DMS 273 (cell line): ENCODE data around the gene NACC2.
"Not testable (repeated sequence)": the region's sequence is repeated elsewhere in the genome, so short reads cannot be mapped to it uniquely, and the experiment has no call there.

Source experiments
- DNase-seq: peaks from one replicate; lab custom pipeline; 2025; ENCODE audit not compliant: unreplicated experiment; lab: John Stamatoyannopoulos, UW

Gene NACC2

GRCh38 chr9:136111910-136112309 lies 16.8 kb upstream of the NACC2 start:
- no peak for DNase-seq

DNA sequence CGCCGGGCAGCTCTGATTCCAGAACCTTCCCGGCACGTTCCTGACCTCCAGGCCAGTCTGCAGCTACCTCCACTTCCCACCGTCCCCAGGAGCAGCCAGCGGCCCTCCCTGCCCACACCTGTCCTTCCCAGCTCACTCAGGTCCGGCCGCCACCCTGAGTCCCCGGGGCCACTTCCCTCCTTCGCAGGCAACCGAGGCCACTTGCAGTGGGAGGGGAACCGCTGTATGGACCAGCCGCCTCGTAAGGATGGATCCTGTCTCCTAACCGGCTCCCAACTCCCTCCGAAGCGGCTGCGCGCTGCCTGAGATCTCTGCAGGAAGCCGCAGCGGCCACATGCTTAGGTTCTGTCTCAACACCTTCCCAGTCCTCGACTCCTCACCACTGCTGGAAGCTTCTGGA lies 16.1 kb upstream of the NACC2 start:
- no peak for DNase-seq

GRCh38 chr9:136110082-136111061 lies 15.3 kb upstream of the NACC2 start:
- no peak for DNase-seq

- peak; percentile 96 for DNase-seq
Observed at GRCh38 chr9:136109351-136110081, 14.4 kb upstream of the NACC2 start.

GRCh38 chr9:136108648-136109266 lies 13.7 kb upstream of the NACC2 start:
- DNase-seq: no peak

DNA sequence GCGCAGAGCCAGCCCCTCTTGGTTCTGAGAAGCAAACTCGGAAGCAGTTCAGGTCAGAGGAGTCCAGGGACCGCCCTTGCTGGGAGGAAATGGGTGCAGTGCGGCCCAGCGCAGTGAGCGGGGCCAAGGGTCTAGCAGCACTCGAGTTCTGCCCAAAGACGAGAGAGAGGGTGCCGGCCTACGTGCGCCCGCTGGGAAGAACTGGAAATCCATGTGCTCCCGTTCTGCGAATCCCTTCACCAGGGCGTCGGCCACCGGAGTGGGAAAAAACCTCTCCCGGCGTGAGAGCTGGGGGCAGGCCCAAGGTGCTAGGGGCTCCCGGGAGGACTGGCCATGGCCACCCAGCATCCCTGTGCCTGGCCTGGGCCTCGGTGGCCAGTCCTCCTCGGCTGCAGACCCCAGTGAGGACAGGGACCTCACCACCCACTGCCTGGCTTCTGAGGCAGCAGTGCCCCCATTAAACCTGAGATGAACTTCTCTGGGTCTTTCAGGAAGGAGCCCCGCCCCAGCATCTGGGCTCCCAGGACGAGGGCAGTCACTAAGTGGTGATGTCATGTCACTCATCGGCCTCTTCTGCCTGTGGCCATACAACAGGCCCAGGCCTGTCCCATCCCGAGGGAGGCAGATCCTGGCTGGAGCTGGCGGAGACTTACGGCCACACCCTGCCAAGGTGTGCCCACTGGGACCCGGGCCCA lies 13.0 kb upstream of the NACC2 start:
- DNase-seq: peak; percentile 95

GRCh38 chr9:136107155-136107952 lies 12.3 kb upstream of the NACC2 start:
- peak; percentile 83 for DNase-seq

GRCh38 chr9:136105398-136106135 lies 10.5 kb upstream of the NACC2 start:
- DNase-seq: peak; percentile 77

GRCh38 chr9:136104916-136105315 lies 9.8 kb upstream of the NACC2 start:
- DNase-seq: no peak

GRCh38 chr9:136104488-136104800 lies 9.4 kb upstream of the NACC2 start:
- DNase-seq: no peak

DNA sequence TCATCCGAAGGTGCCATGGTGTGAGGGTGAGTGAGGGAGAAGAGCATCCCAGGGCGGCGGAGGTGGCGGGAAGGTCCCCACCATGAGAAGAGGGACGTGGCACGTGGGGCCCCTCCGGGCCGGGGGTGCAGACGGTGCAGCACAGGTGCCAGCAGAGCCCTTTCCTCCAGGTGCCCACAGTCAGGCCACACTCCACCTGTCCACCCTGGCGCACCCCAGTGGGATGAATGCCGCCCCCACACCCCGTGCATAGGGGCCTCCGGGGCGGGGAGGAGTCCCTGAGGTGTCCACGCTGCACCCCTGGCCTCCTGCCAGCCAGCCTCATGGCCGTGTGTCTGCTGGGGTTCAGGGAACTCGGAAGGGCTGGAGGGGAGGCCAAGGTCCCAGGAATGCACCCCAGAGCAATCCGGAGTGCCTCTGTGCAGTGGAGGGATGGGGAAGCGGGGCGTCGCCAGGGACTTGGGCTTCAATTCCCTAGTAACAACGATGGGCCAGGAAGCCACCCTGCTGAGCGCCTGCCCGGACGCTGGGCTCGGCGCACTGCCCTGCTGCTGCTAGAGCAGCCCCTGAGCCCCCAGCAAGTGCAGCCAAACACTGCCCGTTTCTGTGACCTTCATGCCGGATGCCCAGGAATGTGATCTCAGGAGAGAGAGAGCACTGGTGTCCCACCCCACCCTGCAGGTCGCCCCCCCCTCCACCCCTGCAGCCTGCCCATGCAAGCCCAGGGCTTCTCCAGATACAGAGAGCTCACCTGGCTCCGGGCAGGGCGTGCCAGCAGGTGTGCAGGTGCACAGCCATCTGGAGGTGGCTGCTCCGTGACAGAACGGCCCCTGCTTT lies 8.8 kb upstream of the NACC2 start:
- DNase-seq: no peak

GRCh38 chr9:136101615-136102074 lies 6.6 kb upstream of the NACC2 start:
- DNase-seq: not testable (repeated sequence)

- peak; percentile 37 for DNase-seq
Observed at GRCh38 chr9:136100700-136101614, 5.9 kb upstream of the NACC2 start.

DNA sequence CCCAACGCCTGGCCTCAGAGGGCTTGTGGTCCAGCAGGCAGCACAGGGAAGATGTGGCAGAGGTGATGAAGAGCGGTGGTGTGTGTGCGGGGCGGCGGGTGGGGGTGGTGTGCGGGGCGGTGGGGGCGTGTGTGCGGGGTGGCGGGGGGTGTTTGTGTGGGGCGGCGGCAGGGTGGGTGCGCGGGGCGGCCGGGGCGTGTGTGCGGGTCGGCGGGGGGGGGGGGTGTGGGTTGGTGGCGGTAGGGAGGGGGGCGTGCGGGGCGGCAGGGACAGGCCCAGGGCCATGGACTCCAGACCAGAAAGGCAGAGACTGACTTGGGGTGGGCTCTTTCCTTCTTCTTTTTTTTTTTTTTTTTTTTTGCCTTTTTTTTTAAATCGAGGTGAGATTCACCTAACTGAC lies 4.5 kb upstream of the NACC2 start:
- no peak for DNase-seq

DNA sequence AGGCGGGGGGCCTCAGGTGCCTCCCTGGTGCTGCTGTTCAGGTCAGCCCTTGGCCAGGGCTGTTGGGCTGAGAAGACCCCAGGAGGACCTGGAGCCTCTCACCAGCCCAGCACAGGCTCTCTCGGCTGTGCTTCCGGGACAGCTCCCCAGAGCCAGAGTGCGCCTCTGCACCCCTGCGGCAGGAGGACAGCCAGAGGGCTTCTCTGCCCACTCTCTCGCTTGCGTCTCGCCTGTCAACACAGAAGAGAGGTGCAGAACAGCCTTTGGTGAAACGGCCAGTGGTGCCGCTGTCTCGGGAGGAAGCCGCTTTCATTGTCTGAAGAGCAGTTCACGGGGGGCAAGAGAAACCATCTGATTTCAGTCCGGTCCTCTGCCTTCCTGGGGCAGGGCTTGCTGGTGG lies 3.8 kb upstream of the NACC2 start:
- DNase-seq: no peak

- no peak for DNase-seq
Observed at GRCh38 chr9:136098210-136098609, 3.1 kb upstream of the NACC2 start.

DNA sequence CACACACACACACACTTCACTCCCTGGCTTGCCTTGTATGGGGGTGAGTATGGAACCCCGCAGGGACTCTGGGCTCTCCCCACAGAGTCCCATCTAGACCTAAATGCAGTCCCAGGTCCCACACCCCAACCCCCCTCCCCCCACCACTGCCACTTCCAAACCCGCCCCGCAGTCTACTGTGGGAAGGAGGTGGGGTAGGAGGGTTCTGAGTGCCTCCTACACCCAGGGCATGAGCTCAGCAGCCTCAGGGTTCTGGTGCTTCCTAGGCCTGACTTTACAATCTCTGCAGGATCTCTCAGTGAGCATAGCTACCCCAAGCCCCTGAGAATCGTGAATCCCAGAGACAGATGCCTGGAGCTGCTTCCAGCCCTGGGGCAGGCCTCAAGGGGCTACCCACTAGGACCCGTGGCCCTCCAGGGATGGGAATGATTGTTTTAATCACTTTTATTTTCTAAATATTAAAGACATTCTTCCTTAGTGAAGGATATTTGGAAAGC lies 1.5 kb upstream of the NACC2 start:
- DNase-seq: no peak
